ENCODE measurements around the gene CEMIP.

DNA sequence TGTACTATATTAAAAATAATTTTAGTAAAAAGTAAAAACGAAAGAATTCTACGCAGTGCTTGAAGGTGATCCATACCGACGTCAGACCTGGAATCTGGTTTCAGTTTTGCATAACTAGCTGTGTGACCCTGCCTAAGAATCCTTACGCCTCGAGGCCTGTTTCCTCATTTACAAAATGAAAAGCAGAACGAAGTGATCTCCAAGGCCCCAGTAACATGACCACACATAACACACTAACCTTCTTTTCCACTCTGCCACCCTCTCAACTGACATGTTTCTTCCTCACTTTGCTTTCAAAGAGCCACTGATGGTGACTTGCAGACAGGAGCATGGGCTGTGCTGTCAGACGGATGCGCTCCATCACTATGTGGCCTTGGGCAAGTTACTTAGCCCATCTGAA, 205.7 kb downstream of the CEMIP start:
- TF ChIP-seq, protein P1, sequence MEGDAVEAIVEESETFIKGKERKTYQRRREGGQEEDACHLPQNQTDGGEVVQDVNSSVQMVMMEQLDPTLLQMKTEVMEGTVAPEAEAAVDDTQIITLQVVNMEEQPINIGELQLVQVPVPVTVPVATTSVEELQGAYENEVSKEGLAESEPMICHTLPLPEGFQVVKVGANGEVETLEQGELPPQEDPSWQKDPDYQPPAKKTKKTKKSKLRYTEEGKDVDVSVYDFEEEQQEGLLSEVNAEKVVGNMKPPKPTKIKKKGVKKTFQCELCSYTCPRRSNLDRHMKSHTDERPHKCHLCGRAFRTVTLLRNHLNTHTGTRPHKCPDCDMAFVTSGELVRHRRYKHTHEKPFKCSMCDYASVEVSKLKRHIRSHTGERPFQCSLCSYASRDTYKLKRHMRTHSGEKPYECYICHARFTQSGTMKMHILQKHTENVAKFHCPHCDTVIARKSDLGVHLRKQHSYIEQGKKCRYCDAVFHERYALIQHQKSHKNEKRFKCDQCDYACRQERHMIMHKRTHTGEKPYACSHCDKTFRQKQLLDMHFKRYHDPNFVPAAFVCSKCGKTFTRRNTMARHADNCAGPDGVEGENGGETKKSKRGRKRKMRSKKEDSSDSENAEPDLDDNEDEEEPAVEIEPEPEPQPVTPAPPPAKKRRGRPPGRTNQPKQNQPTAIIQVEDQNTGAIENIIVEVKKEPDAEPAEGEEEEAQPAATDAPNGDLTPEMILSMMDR (IDR thresholded peaks at IDR 0.05 in 4 of 5, conservative IDR thresholded peaks at IDR 0.05 in 1 of 5): no peak
- TF ChIP-seq POLR2A (IDR thresholded peaks at IDR 0.05): no peak
